NCI-H1436 treated with DMSO at 0.1 percent for 48 hours (cell line): ENCODE results near the gene PRKCE.
"Not testable (repeated sequence)": the region's sequence is repeated elsewhere in the genome, so short reads cannot be mapped to it uniquely, and the experiment has no call there.

Source experiments
- DNase-seq: peaks from one replicate; lab custom pipeline; 2025; lab: John Stamatoyannopoulos, UW

Gene PRKCE

DNA sequence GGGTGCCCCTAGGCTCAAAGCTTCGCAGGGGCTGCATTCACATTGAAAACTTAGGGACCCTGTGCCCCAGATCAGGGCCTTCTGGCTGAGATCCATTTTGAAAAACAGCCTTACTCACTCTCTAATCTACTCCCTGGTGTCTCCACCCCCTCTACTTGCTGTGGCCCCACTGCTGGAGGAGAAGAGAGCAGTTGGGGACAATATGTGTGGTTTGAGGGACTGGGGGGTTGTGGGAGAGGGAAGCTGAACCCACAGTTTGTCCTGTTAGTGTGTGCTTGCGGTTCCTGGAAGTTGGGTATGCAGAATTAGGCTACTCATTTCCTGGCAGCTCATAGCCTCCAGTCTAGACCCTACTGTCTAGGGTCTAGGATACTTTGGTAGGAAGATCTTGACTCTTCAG lies 211.4 kb downstream of the PRKCE start:
- no peak for DNase-seq

DNA sequence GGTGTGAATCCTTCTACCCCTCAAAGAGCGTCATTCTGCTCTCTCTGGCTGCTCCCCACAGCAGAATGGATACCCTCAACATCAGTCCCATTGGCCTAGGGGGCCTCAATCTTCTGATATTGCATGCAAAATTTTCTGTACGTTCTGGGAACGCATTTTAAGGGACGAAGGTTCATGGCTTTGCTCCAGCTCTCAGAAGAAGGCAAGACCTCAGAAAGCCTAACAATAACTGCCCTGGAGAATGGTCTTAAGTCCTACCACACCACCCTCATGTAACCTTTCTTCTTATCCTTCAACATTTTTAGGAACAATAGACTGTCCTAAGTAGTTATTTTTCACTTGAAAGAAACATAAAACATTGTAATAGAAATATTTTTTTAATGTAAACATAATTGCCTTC lies 212.6 kb downstream of the PRKCE start:
- no peak for DNase-seq

- no peak for DNase-seq
These were observed 215.9 kb downstream of the PRKCE start for GRCh38 chr2:45867349-45867748.

- DNase-seq: no peak
These were observed 216.3 kb downstream of the PRKCE start for GRCh38 chr2:45867800-45868199.

- no peak for DNase-seq
These were observed 217.7 kb downstream of the PRKCE start for GRCh38 chr2:45869165-45869501.

GRCh38 chr2:45871025-45871424 lies 219.6 kb downstream of the PRKCE start:
- no peak for DNase-seq

GRCh38 chr2:45871541-45871940 lies 220.1 kb downstream of the PRKCE start:
- no peak for DNase-seq

DNA sequence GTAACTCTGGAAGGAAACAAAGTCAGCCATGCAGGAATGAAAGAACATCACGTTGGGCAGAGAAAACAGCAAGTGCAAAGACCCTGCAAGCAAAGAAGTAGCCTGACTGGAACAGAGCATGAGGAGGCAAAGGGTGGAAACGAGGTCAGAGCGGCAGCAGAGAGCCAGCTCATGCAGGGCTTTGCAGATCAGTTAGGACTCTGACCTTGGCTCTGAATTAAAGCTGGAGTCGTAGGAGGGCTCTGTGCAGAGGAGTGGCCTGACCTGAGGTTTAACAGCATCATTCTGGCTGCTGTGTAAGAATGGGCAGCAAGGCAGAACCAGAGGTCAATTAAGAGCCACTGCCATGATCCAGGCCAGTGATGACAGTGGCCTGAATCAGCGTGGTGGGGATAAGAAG lies 220.7 kb downstream of the PRKCE start:
- DNase-seq: no peak

GRCh38 chr2:45874344-45874743 lies 222.9 kb downstream of the PRKCE start:
- DNase-seq: no peak

- DNase-seq: no peak
These were observed 225.1 kb downstream of the PRKCE start for GRCh38 chr2:45876611-45877010.

DNA sequence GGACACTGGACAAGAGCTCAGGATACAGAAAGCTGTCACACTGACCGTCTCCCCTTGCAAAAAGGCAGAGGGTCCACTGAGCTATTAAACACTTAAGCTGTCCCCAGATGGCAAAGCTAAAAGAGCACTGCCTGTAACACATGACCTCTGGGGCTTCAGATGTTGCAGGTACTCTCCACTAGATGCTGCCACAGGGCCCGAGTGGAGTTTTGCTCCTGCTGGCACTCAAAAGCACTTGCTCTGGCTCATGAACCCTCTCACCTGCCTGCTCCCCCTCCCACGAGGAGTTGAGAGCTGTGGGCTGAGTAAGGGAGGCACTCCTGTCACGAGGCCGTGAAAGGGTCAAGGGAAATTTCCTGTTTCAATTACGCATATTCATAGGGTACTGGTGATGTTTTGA lies 227.9 kb downstream of the PRKCE start:
- DNase-seq: no peak

DNA sequence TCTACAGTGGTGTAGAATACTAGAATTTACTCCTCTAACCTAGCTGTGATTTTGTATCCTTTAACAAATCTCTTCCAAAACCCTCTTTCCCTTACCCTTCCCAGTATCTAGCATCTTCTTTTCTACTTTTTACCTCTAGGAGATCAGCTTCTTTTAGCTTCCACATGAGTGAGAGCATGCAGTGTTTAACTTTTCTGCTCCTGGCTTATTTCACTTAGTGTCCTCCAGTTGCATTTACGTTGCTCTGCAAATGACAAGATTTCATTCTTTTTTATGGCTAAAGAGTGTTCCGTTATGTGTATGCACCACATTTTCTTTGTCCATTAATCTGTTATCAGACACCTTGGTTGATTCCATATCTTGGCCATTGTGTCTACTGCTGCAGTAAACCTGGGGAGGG lies 228.5 kb downstream of the PRKCE start:
- no peak for DNase-seq

- no peak for DNase-seq
These were observed 230.6 kb downstream of the PRKCE start for GRCh38 chr2:45881970-45882581.

DNA sequence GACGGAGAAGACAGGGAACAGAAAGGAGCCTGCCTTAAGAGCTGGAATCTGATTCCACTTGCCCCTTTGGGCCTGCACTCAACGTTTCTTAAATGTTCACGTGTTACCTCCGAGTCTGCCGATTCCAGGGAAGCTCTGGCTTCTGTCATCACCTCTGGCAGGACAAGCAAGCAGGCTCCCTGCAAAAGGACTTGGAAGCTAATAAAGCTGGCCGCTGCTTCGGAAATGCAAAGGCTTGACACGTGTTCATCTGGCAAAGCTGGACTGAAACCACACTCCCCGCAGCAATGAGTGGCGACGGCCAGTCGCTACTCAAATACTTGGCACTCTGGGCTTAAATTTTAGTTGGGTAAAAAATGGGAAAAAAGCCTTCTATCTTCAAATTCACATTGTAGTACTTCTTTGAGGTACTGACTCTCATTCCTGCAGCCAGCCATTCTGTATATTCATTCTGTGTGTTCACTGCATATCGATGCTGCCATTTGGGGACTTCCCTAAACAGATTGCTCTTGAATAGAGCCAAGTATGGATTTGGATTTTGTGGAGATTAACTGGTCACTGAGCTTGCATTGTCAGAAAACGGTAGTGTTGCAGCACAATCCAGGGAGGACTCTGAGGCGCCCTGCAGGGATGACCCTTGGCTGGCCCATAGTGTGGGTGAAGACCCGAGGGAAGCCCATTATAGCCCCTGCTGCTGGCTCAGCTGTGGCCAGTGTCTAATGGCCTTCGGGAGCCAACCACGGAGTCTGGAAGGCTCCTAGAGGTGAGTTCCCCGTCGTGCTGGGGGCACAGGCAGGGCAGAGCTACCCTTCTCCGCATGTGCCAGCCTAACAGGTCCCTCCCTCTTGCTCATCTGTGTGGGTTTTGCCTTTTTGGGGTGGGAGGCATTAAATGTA lies 231.5 kb downstream of the PRKCE start:
- no peak for DNase-seq

DNA sequence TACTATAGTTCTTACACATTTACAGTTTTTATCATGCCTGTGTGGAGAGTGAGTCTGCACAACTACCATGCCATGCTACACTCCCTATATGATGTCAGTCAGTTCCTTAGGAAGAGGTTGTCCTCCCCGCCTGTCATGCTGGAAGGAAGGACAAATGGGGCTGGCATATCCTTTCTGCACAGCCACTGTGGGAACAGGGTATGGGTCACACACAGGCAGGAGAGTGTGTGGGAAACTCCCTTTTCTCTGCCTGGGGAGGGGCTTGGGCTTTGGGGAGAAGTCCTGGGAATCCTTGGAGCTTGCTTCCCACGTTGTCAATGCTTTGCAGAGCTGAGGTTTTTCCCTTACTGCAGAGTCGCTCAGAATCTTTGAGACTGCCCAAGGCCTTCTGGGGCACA lies 232.1 kb downstream of the PRKCE start:
- no peak for DNase-seq

- DNase-seq: no peak
These were observed 232.7 kb downstream of the PRKCE start for GRCh38 chr2:45884126-45884525.

DNA sequence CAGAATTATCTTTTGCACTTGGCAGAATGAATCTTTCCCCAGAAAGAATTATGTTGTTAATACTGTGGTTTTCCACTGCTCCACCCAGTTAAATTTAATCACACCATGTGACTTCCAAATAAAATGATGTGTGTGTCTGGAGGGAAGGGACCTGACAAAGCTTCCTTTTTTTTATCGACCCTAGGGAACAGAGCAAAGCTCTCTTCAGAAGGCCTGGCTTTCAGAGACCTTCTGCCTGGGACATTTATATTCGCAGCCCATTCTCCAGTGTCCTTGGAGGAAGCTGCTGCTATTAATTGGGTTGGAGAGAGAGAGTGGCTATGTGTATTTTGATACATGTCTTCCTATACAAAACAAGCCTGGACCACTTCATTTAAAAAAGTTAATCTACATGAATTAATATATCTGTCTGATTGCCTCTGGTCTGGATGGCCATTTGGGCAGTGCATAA lies 233.7 kb downstream of the PRKCE start:
- DNase-seq: no peak

DNA sequence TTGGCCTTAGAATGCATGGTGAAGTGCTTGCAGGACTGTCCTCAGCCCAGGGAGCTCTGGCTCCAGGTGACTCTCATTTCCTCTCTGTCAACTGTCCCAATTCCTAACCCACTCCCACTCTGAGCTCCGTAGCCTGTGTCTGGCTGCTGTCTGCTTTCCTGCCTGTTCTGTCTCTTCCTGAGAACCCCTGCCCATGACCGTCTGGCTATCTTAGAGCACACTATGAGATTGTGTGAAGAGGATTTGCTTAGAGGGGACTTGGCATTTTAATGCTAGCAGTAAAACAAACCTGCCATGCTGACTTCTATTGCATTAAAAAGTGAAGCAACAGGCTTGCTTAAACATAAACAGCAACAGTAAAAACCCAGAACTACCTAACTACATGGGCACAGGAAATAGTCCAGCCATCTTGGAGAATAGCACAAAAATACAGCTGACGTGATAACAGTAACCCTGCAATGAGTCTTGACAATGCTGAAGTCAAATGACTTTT lies 234.7 kb downstream of the PRKCE start:
- no peak for DNase-seq

DNA sequence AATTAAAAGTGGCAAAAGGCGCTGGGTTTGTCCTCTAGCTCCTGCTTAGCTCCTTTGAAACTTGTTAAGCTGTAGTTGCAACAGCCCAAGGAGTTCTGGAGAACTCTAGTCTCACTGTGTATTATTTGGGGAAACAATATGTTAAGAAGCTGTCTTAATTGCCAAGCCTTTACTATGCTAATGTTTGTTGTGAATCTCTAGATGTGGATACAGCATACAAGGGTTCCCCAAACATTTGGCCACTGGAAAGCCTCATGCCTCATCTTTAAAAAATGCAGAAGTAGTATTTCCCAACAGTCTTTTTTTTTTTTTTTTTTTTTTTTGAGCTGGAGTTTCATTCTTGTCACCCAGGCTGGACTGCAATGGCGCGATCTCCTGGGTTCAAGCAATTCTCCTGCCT lies 236.7 kb downstream of the PRKCE start:
- no peak for DNase-seq

DNA sequence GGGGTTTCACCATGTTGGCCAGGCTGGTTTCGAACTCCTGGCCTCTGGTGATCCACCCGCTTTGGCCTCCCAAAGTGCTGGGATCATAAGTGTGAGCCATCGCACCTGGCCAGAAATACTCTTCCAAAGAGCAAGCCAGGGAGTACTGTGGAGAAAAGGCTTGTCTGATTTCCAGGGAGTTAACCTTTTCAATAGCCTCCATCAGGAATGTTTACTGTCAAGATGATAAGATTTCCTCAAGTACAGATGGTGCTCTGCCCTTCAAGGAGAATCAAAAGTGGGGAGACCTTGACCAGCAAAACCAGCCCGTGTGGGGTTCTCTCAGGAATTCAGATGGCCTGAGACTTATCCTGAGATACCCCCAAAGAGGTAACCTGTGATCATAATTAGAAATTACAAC lies 237.2 kb downstream of the PRKCE start:
- no peak for DNase-seq

- peak; percentile 57 for DNase-seq
These were observed 237.6 kb downstream of the PRKCE start for GRCh38 chr2:45889053-45889452.

DNA sequence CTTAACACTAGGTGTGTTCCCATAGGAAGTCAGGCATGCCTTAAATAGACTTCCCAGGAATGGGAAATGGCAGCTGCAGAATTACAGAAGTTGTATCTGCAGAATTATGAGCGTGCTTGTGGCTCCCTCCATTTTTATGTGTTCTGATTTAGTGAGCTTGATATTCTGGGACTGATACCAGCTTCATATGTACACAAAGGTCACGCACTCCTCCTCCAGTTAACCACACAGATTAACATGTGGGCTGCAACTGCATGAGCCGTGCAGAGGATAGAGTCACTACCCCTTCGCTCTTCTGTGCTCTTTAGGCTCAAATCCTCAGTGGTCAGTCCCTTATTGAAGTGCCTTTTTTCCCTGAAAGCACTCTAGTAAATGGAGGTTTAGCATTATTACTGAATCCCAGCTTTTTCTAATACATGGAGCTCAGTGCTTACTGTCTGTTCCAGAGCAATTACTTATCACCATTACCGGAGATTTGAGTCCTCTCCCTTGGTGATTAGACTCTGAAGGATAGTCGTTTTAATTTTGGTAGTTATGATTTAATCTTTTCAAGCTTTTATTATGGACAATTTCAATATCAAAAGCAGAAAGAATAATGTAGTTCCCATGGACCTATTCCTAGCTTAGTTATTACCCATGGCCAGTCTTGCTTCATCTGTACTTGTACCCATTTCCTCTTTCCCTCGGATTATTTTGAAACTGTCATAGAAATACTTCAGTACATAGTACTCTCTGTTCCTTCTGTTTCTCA lies 238.3 kb downstream of the PRKCE start:
- no peak for DNase-seq

GRCh38 chr2:45890371-45890646 lies 238.8 kb downstream of the PRKCE start:
- DNase-seq: not testable (repeated sequence)
